Measurements from ENCODE around the gene E2F6. TPM values are rescaled to one million over a fixed set of nuclear protein-coding genes. Genes with fewer than 3 reads are reported as not detected.

The E2F6 gene
- total and polyA plus RNA-seq, 2 of the 13 experiments (the other 11 are each of a cell fraction or from before 2014, with no cell fraction given) = 27.3 to 36.0 TPM

GRCh38 chr2:11509657-11510360, 43.8 kb upstream of the E2F6 start (continued):
- TF ChIP-seq NCOR1 (IDR thresholded peaks at IDR 0.05; ENCODE audit: borderline replicate concordance, low read length) (no peak), ATF4 (CRISPR knock-in tag; IDR thresholded peaks at IDR 0.05) (0 out of 4 replicates have a peak, but pooled peaks of 1 of the 2 experiments have one; percentile 42), ZNF547 (CRISPR knock-in tag; IDR thresholded peaks at IDR 0.05) (no peak), ZNF746 (CRISPR knock-in tag; IDR thresholded peaks at IDR 0.05) (no peak), PHB2 (IDR thresholded peaks at IDR 0.05; ENCODE audit: partially characterized antibody) (no peak), ZNF790 (CRISPR knock-in tag; IDR thresholded peaks at IDR 0.05; ENCODE audit: borderline replicate concordance) (no peak), CEBPG (CRISPR knock-in tag; IDR thresholded peaks at IDR 0.05) (peak; percentile 67), MXD3 (CRISPR knock-in tag; IDR thresholded peaks at IDR 0.05) (no peak), ZNF678 (CRISPR knock-in tag; IDR thresholded peaks at IDR 0.05) (no peak)

GRCh38 chr2:11508279-11508678, 42.3 kb upstream of the E2F6 start:
- in situ Hi-C loops (cut with HindIII; ENCODE audit: extremely low pct_ligation_motif_present, low pct_unique_long_range_greater_than_20kb) = no loop called here
- no peaks in the 10 kb centered on the region for H4K20me1 ChIP-seq (ENCODE audit: insufficient read depth, low read length)
- no TSS peak for BruUV-seq (replicated peaks)
- peaks cover 2 to 3% of the 10 kb centered on the region in 2 experiments; a peak in 3 of 5 replicates for H3K36me3 ChIP-seq (replicated peaks in 1 of 2; ENCODE audit: control insufficient read depth in 1 of 2, insufficient read depth in 2 of 2, low read length in 2 of 2)
- peaks cover 85% of the 10 kb centered on the region for H3K79me2 ChIP-seq (ENCODE audit: insufficient read depth, low read length)
- peaks cover 98% of the 10 kb centered on the region for H3K4me1 ChIP-seq (ENCODE audit: insufficient read depth, low read length)
- DNase-seq (ENCODE audit: low spot score) = no peak
- H3K4me3 ChIP-seq (replicated peaks in 1 of 3; ENCODE audit: insufficient read depth in 1 of 3, low read depth in 2 of 3, low read length in 3 of 3) = no peak overlapping the region
- peaks cover 4% of the 10 kb centered on the region; the same call in 1 of the 2 replicates for H3K9me3 ChIP-seq (ENCODE audit: low read length)
- H3K9ac ChIP-seq (ENCODE audit: insufficient read depth, low read depth, low read length) = 0 out of 2 replicates have a peak overlapping the region, but pooled peaks have one; percentile 18
- H3K27ac ChIP-seq (ENCODE audit: extremely low read length, insufficient read depth, low read length) = peak overlapping the region; percentile 97
- no peak overlapping the region for H2AFZ ChIP-seq (ENCODE audit: low read length)
- 83% methylated on average over 8 of the region's 8 CpGs for WGBS (ENCODE audit: low lambda C conversion rate)
- FAIRE-seq = no peak
- intact Hi-C loops (cut with micrococcal nuclease; ENCODE audit: unreplicated experiment) = no loop called here
- no peaks in the 10 kb centered on the region for H3K27me3 ChIP-seq (ENCODE audit: control insufficient read depth in 1 of 2, insufficient read depth in 2 of 2, low read length in 2 of 2)
- 0 out of 2 replicates have a peak overlapping the region, but pooled peaks have one; percentile 1 for H3K4me2 ChIP-seq (ENCODE audit: low read depth, low read length)
- ATAC-seq = no peak
- ChIA-PET CTCF (ENCODE audit: low intra/inter-chr PET ratio, low total read pairs) (no interaction called here), POLR2A (interaction anchor here (0.7 to 4.0 kb wide), 6 partner anchors 10 to 42 kb away, joined by 3 to 52 read pairs (median 16); no protein-coding TSS in a partner anchor)
- TF ChIP-seq PAXIP1 (CRISPR knock-in tag; conservative IDR thresholded peaks at IDR 0.05) = 0 out of 2 replicates have a peak, but pooled peaks have one; percentile 17
- TF ChIP-seq ZNF687 (CRISPR knock-in tag; IDR thresholded peaks at IDR 0.05) = peak; percentile 57
- TF ChIP-seq SSRP1 (CRISPR knock-in tag; IDR thresholded peaks at IDR 0.05) = no peak
- TF ChIP-seq HNRNPH1 (optimal IDR thresholded peaks at IDR 0.05; ENCODE audit: low read depth, low read length) = no peak

All from HepG2 (cell line).